Activated T-cell treated with anti-CD3 and anti-CD28 coated beads for 1 hour (primary cell): Measurements from ENCODE around the gene NPB.

ENCODE experiments used
- DNase-seq: peaks from one replicate; pipeline ENCODE4 v3.0.0-alpha.2; 2020; ENCODE audit warnings: low read depth

Gene NPB

DNA sequence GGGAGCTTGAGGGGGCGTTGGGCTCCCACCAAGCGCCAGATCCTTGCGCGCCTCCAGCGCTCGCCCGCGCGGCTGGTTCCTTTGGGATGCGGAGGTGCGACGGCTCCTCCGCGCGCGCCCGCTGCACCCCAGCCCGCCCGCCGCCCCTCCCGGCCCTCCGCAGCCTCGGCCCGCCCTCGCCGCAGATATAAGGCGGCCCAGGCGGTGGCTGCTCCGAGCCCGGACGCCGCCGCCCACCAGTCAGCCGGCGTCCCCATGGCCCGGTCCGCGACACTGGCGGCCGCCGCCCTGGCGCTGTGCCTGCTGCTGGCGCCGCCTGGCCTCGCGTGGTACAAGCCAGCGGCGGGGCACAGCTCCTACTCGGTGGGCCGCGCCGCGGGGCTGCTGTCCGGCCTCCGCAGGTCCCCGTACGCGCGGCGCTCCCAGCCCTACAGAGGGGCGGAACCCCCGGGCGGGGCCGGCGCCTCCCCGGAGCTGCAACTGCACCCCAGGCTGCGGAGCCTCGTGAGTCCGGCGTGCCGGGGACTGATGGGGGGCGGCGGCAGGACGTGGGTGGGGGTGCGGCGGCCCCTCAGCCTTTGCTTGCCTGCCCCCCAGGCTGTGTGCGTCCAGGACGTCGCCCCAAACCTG lies at the start of gene NPB:
TSS of gene NPB (plus strand) at position 216 of the 630 bp plus-strand sequence. CDS start at position 256, 40 bp downstream.
- DNase-seq = no peak

DNA sequence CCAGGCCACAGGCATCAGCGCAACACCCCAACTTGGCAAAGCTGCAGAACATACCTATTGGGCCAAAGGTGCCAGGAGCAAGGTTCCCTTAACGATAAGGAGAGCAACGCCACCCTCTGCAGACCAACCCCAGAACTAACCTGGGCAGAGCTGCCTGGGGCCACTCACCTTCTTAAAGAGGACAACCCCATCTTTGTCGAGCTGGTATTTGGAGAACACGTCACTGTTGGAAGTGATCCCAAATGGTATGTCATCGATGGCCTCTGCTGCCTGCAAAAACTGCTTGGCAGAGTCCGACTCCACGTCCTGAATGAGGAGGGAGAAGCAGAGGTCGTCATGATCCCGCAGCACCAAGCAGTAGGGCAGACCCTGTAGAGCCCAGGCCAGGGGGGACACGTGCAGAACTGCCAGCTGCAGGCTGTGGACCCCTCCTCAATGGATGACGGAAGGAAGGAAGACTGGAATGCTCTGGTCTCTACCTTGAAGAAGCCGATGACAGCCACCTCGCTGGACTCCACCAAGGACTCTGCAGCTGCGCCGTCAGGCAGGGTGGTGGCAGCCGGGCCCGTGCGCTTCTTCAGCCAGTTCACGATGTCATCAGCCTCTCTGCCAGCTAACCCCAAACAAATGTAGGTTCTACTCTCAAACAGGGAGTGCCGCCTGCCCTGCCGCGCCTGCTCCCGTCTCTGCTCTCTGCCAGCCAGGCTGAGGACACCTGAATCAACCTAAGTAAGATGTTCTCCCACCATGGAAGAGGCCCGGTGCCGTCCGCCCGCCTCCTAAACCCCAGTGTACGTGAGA lies 46.9 kb upstream of the NPB start:
- DNase-seq = no peak

DNA sequence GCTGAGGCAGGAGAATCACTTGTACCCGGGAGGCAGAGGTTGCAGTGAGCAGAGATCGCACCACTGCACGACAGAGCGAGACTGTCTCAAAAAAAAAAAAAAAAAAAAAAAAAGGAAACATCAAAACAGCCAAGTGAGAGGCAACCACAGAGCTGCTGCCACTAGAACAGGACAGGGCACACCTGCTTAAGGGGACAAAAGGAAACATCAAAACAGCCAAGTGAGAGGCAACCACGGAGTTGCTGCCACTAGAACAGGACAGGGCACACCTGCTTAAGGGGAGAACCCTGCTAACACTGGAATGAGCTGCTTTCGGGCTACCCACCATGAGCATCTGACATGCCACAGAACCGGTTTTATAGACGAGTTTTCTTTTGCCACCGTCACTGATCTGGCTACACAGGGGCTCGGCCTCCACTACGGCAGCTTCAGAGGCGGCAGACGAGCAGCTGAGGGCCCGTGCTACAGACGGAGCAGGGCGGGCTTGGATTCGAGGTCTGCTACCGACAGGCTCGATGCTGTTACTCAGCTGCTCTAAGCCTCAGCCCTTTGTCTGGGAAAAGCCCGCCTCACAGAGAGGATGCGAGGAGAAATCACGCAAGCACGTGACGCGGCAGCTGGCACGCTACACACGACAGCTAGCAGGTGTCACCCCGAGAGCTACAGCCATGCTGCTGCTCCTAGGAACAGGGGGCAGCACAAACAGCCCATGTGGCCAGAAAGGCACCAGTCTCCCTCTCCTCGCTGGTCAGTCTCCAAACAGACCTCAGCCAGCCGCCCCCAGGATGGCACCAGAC lies 43.7 kb upstream of the NPB start:
- no peak for DNase-seq

DNA sequence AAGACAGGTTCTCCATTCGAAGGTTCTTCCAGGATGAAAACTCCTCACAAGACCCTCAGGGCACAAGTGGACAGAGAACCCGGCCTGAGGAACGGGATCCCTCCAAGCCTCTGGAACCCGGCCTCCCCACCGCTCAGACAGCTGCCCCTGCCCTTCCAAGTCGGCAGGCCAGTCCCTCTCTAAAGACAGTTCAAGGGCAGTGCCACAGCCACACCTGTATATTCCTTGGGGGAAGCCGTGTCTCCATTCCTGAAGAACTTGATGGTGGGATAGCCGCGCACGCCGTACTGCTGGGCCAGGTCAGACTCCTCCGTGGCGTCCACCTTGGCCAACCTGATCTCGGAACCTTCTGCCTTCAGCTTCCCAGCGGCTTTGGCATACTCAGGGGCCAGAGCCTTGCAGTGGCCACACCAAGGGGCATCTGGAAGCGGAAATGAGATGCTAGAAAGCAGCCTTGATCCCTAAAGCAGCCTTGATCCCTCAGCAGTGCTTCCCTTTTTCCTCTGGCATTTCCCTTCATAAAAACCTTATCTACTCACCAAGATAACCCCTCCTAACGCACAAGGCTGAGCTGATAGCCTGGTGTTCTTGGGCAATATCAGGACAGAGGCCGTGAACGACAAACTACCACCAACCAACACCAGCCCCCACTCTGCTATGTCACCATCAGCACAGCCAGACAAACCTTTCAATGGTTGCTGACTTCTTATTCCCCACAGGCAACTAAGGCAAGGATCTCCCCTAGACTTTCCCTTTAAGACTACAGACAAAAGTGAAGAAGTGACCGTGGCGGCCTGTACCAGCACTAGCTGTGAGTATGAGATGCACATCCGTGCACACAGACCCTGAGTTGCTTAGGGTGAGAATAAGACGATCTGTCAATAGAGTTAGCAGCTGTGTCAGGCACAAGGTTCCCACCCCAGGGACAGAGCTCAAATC lies 42.8 kb upstream of the NPB start:
- no peak for DNase-seq

DNA sequence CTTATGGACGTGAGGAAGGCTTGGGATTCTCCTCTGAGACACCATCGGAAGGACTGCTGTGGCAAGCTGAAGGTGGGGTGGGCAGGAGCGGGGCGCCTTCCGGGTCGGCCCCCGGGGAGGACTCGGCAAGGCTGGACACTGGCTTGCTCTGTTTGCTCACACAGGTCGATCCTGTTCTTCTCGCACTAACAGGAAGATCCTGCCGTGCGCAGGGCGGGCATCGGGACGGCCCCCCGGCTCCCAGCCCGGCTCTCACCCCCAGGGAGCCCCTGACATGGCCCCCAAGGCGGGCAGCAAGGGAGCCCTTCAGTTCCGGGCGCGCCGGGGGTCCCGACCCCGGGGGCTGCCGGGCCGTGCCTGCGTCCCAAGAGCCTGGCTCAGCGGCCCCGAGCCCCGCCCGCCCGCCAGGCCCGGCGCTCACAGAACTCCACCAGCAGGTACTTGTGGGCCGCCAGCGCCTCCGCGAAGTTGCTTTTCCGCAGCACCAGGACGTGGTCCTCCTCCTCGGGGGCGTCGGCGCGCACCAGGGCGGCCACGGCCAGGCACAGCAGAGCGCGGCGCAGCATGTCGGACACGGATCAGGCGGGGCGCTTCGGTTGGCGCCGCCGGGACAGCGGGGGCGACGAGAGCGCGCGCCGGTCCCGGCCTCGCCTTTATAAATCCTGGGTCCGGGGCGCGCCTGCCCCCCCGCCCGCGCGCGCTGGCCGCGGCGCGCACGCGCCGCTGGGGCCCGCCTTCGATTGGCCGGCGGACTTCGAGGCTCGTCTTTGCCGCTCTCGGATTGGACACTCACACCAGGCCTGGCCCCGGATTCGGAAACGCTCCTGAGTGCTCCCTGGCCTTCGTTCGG lies 41.9 kb upstream of the NPB start, which contains the start of gene P4HB:
TSS of gene P4HB (minus strand) at position 630 of the 850 bp plus-strand sequence. CDS start at position 566, 64 bp downstream.
- no peak for DNase-seq

DNA sequence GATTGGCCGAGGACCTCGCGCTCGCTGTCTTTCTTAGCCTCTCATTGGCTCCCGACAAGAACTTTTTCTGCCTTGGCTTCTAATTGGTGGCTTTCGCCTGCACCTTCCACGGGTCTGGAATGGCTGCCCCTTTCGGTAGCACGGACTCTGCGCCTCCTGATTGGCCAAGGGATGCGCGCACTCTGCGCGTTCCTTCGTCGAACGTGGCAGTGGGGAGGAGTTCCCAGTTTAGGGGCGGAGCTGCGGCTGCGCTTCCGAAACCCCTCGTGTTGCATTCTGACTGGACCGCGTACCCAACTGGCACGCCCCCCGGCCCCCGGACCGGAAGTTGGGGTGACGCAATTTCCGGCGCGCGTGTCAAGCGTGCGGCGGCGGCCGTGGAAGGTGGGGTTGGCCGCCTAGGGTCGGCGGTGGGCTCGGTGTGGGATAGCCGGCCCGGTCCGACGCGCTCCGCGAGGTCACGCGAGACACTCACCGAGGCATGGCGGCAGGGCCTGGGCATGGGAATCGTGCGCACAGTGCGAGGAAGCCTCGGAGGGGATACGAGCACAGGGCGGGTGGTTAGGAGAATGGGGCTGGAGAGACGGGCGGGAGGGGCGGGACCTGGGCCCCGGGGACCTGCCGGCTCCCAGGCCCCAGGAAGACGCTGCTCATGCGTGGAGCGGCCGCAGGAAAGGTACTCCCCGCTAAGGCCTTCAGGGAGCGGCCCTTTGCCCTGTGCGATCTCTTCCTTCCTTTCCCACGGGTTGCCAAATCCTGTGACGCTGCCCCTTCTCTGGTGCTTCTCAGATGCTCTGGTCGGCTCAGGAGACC lies 41.1 kb upstream of the NPB start:
- DNase-seq = peak; percentile 98

DNA sequence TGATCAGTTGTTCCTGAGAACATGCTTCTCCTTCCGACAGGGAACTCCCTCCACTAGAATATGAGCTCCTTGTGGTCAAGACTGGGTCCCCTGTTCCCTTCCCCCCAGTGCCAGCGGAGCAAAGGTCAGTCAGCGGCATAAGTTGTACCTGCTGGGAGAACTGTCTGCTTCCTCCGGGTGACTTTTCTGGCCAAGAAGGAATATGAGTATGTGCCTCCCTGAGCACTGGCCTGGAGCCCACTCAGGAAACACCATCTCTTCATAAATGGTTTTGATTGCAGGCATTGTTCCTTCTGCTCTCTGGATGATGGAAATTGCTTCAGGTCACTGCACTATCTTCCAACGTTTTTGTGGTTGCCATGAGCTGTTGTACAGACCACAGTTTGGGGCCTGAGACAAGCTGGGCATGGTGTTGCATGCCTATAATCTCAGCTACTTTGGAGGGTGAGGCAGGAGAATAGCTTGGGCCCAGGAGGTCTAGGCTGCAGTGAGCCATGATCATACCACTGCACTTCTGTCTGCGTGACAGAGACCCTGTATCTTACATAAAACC lies 38.8 kb upstream of the NPB start:
- DNase-seq = no peak

DNA sequence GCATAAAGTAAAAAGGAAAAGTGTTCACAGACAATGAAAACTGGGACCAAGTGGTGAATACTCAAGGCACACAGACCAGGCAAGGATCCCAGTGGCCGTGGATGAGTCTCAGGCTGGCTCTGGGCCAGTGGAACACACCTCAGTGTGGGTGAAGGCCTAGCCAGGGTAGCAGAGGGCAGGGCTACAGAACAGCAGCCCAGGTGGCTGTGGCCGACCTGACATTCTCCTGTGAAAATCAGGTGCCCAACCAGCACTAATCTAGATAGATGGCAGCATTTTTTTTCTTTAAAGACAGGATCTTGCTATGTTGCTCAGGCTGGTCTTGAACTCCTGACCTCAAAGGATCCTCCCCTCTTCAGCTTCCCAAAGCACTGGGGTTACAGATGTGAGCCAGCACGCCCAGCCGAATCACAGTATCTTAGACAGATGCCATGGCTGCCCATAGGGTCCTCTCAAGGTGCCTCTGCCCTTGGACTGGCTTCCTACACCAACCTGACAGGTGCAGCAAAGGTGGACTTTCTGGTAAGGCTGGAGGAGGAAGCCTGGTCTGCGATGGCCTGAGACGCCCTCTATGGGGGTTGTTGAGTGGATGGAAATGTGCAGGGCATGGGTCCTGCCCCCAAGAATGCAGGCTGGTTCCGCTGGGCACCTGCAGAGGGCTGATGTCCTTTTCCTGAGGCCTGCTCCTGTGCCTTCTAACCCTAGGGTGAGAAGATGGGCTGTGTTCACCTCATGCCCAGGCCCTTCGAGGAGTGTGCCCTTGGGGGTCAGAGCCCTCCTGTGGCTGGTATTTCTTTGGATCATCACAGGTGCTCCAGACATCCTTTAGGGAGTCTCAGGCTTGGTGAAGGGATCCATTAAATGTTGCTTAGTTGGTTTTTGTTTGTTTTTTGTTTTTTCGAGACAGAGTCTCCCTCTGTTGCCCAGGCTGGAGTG lies 37.9 kb upstream of the NPB start:
- DNase-seq = no peak

DNA sequence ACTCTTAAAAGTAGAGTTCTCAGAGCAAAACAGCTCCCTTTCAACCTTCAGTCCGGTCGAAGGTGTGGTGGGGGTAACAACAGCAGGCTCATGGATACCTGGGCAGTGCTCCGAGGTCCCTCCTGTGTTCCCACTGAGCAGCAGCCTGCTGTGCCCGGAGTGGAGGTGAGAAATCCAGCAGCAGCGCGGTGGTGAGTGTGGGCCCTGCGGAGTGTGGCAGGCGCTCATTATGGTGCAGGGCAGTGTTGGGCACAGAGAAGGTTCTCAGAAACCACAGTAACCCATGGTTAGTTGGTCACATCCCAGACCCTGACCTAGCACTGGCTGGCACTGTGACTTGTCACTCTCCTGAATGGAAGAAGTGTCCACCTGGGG lies 36.7 kb upstream of the NPB start:
- no peak for DNase-seq

DNA sequence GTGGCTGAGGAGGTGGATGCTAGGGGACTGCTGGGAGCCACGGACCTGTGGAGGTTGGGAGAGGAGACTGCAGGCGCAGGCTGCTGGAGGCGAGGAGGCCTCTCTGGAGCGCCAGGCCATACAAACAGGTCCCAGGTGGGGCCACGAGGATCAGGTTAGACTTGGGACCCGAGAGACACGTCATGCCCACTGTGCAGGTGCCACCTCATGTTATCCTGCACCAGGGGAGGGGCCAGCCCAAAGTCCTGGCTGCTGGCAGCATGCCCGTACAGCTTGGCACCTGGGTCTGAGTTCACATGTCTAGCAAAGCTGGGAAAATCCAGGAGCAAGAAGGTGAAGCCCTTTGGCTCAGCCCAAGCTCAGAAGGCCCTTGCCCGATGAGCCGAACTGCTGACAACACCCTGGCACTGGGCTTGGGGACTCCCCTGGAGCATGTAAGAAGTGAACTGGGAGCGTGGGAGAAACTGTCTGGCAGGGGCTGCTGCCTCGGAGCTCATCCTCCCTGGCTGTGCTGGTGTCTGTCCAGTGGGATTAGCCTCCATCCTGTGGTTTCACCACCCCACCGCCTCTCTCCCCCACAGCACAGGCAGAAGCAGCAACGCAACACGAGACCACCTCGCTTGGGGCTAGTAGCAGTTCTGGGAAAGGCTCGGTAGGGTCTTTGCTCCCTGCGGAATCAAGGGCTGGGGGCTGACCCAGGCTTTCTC lies 36.2 kb upstream of the NPB start:
- DNase-seq = no peak

DNA sequence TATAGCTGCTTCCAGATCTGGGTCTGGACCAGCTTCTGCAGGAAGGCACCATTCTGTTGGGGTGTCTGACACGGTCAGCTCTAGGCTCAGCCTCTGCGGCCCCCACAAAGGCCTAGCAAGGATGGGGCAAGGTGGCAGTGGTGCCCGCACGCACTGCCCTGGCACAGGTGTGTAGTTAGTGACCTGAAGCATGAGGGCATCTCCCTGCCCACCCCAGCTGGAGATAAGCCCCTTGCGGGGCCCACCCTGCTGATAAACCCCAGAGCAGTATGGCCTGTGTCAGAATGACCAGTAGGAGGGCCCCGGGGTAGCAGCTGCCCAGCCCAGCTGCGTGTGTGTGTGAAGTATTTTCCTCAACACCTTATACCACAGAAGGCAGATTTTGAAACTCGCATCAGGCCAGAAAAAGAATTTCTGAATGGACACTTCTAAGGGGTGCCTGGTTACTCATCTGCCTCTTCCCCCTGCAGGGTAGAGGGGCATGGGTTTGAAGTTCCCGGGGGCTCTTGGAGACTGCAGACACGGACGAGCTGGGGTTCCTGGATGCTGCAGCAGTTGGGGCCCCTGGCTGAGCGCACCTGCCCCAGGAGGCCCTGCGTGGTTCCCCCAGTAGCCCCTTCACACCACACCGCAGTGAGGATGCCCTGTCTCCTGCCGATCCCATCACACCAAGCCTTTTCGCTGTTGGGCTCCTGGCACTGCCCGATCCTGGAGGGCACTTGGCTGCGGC lies 35.4 kb upstream of the NPB start:
- no peak for DNase-seq

DNA sequence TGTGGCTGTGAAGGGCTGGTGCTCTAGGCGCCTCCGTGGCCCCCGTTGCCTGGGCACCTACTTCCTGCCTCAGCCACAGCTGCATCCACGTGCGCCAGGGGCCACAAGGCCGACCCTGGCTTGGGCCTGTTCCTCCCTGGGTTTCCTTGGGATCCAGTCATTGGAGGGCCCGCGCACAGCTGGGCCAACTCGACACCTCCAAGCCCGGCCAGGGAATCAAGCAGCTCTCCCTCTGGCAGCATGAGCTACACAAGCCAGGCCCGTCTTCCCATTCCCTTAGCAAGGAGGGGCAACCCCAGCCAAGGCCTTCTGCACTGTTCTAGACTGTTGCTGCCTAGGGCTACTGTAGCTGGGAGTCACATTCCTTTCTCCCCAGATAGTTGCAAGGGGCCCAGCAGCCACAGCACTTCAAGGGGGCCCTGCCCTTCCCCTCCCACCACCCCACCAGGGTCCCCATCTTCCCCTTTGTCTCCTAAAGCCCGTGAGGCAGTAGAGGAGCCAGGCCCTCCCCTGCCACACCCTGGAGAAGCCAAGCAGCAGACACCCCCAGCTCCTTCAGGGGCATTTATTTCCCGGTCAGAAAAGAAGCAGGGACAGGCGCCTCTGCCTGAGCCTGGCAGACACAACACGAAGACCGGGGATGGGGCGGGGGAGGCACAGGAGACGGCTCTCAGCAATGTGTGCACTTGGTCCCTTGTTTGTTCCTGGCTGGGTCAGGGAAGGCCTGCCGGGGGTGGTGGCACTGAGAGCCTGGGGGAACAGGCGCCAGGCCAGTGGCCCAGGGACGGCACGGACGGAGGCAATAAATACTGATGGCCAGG lies 34.7 kb upstream of the NPB start:
- DNase-seq = no peak

DNA sequence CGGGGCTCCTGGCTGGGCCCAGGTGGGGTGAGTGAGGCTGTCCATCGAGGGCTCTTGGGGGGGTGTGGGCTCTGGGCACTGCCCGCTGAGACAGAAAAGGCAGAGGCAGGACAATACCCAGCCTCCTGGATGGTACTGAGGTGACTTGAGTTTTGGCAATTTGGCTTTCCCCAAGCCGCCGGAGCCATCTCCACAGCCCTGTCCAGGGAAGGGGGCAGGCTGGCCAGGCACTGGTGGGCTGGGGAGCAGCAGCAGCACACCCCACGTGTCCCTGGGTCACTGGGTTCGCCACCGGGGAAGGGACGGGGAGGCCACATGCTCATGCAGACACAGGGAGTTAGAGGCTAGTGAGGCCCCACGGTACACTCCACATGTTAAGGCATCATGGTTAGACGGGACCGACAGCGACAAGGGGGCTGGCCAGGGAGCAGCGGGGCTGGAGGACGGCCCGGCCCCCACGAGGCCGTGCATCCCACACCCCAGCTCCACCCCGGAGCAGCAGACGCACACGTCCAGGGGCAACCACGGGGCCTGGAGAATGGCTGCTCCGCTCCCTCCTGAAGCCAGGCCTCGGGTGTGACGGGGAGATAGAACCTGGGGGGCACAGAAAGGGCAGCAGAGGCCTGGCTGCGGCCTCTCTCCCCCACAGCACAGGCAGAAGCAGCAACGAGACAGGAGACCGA lies 33.9 kb upstream of the NPB start:
- no peak for DNase-seq

DNA sequence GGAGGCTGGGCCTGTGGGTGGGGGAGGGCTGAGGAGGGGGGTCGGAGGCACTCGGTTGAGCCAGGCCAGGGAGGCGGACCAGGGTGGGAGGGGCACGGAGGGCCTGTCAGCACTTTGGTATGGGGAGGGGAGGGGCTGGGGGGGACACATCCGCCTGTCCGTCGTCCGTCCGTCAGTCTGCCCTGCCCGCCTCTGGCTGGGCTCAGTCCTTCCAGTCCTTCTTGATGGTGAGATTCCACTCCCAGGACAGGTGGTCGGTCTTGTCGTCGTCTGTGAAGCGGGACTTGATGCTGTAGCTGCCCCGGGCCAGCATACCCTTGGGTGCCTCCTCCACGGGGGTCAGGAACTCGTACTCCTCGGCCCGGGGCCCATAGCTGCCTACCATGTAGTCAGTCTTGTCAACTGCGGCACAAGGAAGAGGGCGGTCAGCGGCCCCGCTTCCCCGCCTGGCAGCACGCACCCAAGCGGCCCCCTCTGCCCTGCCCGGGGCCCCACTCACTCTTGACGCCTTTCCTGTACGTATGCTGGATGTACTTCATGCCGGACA lies 33.3 kb upstream of the NPB start:
- DNase-seq = no peak
